GM19193 (cell line): ENCODE measurements around the gene QSER1.

Experiments used
- POLR2A ChIP-seq: IDR thresholded peaks from 4 replicates; pipeline ENCODE4 v1.6.1; 2011; ENCODE audit not compliant: insufficient read depth, insufficient read length; ENCODE audit errors: extremely low read depth

QSER1 gene

DNA sequence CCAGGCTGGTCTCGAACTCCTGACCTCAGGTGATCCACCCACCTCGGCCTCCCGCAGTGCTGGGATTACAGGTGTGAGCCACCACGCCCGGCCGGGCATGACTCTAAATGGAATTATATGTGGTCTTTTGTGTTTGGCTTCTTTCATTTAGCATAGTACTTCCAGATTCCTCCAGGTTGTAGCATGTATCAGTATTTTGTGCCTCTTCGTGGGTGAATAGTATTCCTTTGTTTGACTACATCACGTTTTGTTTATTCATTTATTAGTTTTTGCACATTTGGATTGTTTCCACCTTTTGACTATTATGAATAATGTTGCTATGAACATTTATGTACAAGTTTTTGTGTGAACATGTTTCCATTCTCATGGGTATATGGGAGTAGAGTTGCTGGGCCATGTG is 24.4 kb downstream of the QSER1 start:
- no peak for TF ChIP-seq POLR2A

DNA sequence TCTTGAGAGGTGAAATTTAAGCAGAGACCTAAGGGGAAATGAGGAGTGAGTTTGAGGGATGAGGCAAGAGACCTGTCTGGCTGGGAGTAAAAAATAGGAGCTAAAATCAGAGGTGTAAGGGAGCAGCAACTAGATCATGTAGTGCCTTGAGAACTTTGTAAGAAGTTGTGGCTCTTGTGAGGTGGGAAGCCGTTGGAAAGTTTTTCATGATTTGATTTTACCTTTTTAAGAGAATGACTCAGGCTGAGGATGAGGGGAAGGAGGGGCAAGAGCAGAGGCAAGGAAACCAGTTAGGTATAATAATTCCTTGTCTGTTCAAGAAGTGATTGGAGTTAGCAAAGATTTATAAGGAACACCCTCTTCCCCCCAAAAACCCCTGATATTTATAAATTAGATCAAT is 25.8 kb downstream of the QSER1 start:
- no peak for TF ChIP-seq POLR2A

GRCh38 chr11:32919338-32919737 is 26.7 kb downstream of the QSER1 start:
- TF ChIP-seq POLR2A, result no peak

- TF ChIP-seq POLR2A, result no peak
These were observed 28.0 kb downstream of the QSER1 start for GRCh38 chr11:32920570-32920969.

- no peak for TF ChIP-seq POLR2A
These were observed 28.6 kb downstream of the QSER1 start for GRCh38 chr11:32921204-32921603.

DNA sequence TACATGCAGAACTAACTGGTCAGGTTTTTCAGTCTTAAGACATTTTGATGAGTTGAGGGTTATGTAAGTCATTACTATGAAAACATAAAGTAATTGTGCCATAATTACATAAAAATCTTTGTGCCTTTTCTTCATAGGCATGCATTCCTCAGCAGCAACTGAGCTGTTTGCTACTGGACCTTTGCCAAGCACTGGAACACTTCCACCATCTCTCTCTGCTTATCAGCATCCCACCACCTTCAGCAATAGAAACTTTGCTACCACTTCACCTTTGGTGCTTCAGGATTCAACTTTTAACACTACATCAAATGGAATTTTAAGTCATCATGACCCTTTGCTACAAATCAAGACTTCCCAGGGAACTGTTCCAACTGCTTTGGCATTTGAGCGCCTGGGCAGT is 39.0 kb downstream of the QSER1 start:
- TF ChIP-seq POLR2A, result no peak

DNA sequence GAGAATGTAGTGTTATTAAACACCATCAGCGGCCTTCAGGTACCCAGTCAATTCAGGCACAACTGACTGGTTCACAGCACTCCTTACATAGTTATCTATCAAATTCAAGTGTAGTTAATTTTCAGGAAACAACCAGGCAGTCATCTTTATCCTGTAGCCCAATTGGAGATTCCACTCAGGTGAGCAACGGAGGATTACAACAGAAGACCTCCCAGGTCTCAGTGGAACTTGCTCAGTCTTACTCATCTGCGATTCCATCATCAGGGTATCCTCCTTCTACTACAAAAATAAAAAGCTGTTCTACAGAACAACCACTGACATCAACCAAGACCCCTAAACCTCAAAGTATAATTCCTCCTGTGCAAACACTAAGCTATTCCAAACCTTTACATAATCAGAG is 39.6 kb downstream of the QSER1 start:
- no peak for TF ChIP-seq POLR2A

- TF ChIP-seq POLR2A, result no peak
These were observed 42.9 kb downstream of the QSER1 start for GRCh38 chr11:32935462-32936029.

DNA sequence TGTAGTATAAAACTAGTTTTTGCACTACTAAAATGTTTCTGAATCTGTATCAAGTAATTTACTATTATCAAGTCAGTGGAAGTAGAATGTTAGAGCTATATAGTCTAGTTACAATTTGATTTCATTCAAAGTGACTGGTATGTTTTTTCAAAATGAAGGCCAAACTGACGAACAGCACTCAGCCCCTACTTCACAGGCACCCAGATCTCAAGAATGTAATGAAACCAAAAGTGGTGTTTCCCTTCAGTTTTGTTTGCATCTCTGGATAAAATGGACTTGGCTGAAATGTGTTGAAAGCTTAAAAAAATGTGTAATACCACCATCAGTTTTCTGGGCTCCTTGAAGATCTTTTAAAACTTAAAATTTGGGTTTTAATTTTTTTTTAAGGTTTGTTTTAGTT is 46.4 kb downstream of the QSER1 start:
- TF ChIP-seq POLR2A, result no peak

- no peak for TF ChIP-seq POLR2A
These were observed 47.3 kb downstream of the QSER1 start for GRCh38 chr11:32939866-32940265.

GRCh38 chr11:32940865-32941264 is 48.3 kb downstream of the QSER1 start:
- no peak for TF ChIP-seq POLR2A

DNA sequence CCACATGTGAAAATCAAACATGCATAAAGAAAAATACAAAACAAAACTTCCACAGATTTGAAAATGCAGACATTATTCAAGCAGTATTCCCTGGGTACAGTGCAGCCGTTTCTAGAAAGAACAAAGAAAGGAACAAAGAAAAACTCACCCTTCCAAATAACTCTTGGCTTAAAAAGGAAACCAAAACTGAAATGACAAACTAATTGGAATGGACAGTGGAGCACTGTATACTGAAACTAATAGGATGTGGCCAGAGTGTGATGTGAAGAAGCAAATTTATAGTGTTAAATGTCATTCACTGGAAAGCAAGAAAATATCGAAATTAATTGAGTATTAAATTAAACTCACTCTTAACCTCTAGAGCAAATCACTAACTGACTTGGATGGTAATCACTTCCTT is 55.4 kb downstream of the QSER1 start:
- TF ChIP-seq POLR2A, result no peak

GRCh38 chr11:32949739-32950138 is 57.1 kb downstream of the QSER1 start:
- TF ChIP-seq POLR2A, result no peak

DNA sequence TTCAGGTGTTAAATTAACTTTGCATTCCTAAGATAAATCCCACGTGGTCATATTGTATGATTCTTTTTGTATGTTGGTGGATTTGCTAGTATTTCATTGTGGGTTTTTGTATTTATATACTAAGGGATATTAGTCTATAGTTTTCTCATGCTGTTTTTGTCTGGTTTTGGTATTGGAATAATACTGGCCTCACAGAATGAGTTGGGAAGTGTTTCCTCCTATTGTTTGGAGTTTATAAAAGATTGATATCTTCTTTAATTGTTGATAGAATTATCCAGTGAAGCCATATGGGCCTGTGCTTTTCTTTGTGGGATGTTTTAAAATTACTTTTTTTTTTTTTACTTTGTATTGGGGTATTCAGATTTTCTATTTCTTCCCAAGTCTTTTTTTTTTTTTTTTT is 59.8 kb downstream of the QSER1 start:
- TF ChIP-seq POLR2A, result no peak

- no peak for TF ChIP-seq POLR2A
These were observed 61.1 kb downstream of the QSER1 start for GRCh38 chr11:32953700-32954099.

GRCh38 chr11:32960553-32961164 is 68.0 kb downstream of the QSER1 start:
- TF ChIP-seq POLR2A, result no peak

DNA sequence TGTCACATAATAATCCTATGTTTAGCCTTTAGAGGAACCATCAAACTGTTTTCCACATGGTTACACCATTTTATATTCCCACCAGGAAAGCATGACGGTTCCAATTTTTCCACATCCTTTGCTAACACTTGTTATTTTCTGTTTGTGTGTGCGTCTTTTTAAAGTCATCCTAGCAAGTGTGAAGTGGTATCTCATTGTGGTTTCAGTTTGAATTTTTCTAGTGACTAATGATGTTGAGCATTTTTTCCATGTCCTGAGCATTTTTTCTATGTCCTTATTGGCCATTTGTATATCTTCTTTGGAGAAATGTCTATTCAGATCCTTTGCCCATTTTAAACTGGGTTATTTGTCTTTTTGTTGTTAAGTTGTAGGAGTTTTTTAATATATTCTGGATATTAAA is 69.4 kb downstream of the QSER1 start:
- no peak for TF ChIP-seq POLR2A
